ENCODE measurements around the gene CCDC85A. TPM values are rescaled to one million over a fixed set of nuclear protein-coding genes. Genes with fewer than 3 reads are reported as not detected.

The CCDC85A gene
- total and polyA plus RNA-seq, 10 donors = 0.07 to 2.6 (median 0.77) TPM

- Histone ChIP-seq H3K27ac (no peak overlapping the region), H3K36me3 (no peaks in the 10 kb centered on the region), H3K27me3 (replicated peaks in 1 of 7) (no peaks in the 10 kb centered on the region), H3K9me3 (no peaks in the 10 kb centered on the region), H3K4me1 (no peaks in the 10 kb centered on the region), H3K4me3 (no peak overlapping the region)
- 68 to 84% (median 76%) methylated on average over 2 of the region's 2 CpGs for WGBS, 5 donors
- no peak for TF ChIP-seq POLR2AphosphoS5 (IDR thresholded peaks at IDR 0.05)
- intact Hi-C loops (cut with DNase I; ENCODE audit: low total_unique reads) = no loop called here
- DNase-seq = no peak
Observed at GRCh38 chr2:56271275-56271674, 87.5 kb downstream of the CCDC85A start.

DNA sequence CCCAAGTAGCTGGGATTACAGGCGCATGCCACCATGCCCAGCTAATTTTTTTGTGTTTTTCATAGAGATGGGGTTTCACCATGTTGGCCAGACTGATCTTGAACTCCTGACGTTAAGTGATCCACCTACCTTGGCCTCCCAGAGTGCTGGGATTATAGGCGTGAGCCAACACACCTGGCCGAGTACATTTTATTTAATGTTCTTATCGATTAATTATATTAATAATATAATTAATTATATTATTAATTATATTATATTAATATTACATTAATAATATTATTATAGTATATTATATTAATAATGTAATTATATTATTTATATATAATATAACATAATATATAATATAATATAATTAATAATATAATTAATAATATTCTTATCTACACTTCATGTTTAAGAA lies 101.4 kb downstream of the CCDC85A start:
- Histone ChIP-seq H3K27ac (no peak overlapping the region), H3K27me3 (replicated peaks in 1 of 7) (no peaks in the 10 kb centered on the region), H3K4me1 (no peaks in the 10 kb centered on the region), H3K9me3 (peaks cover 0 to 14% (median 8%) of the 10 kb centered on the region in 8 donors), H3K4me3 (no peak overlapping the region), H3K36me3 (no peaks in the 10 kb centered on the region)
- intact Hi-C loops (cut with DNase I; ENCODE audit: low total_unique reads) = no loop called here
- 92 to 99% (median 95%) methylated on average over 5 of the region's 5 CpGs for WGBS, 5 donors
- no peak for DNase-seq
- TF ChIP-seq CTCF (IDR thresholded peaks at IDR 0.05 in 8 of 11, conservative IDR thresholded peaks at IDR 0.05 in 3 of 11) = no peak
- TF ChIP-seq POLR2AphosphoS5 (IDR thresholded peaks at IDR 0.05) = no peak
- TF ChIP-seq POLR2A (IDR thresholded peaks at IDR 0.05) = no peak

DNA sequence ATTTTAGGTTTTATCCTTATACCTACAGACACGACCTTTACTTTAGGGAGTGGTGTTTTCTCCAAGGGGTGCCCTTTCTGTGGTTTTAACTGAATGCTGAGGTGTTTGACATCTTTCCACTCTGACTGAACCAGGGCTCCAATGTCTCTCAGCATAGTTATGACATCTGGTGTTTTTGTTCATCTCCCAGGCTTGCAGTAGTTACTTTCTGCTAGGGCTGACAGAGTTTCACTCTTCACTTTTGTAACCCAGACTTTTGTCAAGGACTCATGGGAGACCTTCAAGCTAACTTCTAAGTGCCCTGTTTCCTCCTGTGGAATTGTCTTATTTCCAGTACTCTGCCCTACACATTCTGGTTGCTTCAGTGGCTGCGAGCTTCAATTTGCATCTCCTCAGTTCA lies 103.1 kb downstream of the CCDC85A start:
- H3K9me3 ChIP-seq = peaks cover 0 to 14% (median 8%) of the 10 kb centered on the region in 8 donors
- intact Hi-C loops (cut with DNase I; ENCODE audit: low total_unique reads) = no loop called here
- H3K36me3 ChIP-seq = no peaks in the 10 kb centered on the region
- no peak overlapping the region for H3K4me3 ChIP-seq
- DNase-seq = no peak
- 66 to 80% (median 76%) methylated on average over 2 of the region's 2 CpGs for WGBS, 5 donors
- no peaks in the 10 kb centered on the region for H3K27me3 ChIP-seq (replicated peaks in 1 of 7)
- H3K4me1 ChIP-seq = no peaks in the 10 kb centered on the region
- H3K27ac ChIP-seq = no peak overlapping the region
- TF ChIP-seq POLR2A (IDR thresholded peaks at IDR 0.05) = no peak
- no peak for TF ChIP-seq POLR2AphosphoS5 (IDR thresholded peaks at IDR 0.05)
- TF ChIP-seq CTCF (IDR thresholded peaks at IDR 0.05 in 8 of 11, conservative IDR thresholded peaks at IDR 0.05 in 3 of 11) = no peak

- no peak overlapping the region for H3K27ac ChIP-seq
- no peaks in the 10 kb centered on the region for H3K4me1 ChIP-seq
- no peak for DNase-seq
- no peak for TF ChIP-seq POLR2AphosphoS5 (IDR thresholded peaks at IDR 0.05)
- H3K36me3 ChIP-seq = no peaks in the 10 kb centered on the region
- peaks cover 0 to 14% (median 8%) of the 10 kb centered on the region in 8 donors for H3K9me3 ChIP-seq
- H3K27me3 ChIP-seq (replicated peaks in 1 of 7) = no peaks in the 10 kb centered on the region
- intact Hi-C loops (cut with DNase I; ENCODE audit: low total_unique reads) = no loop called here
- H3K4me3 ChIP-seq = no peak overlapping the region
Observed at GRCh38 chr2:56287508-56287907, 103.7 kb downstream of the CCDC85A start.

GRCh38 chr2:56287974-56288373 lies 104.2 kb downstream of the CCDC85A start:
- no peaks in the 10 kb centered on the region for H3K36me3 ChIP-seq
- H3K4me1 ChIP-seq = no peaks in the 10 kb centered on the region
- H3K9me3 ChIP-seq = peaks cover 0 to 14% (median 8%) of the 10 kb centered on the region in 8 donors
- no peak for DNase-seq
- H3K4me3 ChIP-seq = no peak overlapping the region
- 64 to 78% (median 68%) methylated on average over 2 of the region's 2 CpGs for WGBS, 5 donors
- H3K27ac ChIP-seq = no peak overlapping the region
- intact Hi-C loops (cut with DNase I; ENCODE audit: low total_unique reads) = no loop called here
- no peak for TF ChIP-seq POLR2AphosphoS5 (IDR thresholded peaks at IDR 0.05)
- no peak for TF ChIP-seq CTCF (IDR thresholded peaks at IDR 0.05 in 8 of 11, conservative IDR thresholded peaks at IDR 0.05 in 3 of 11)
- TF ChIP-seq POLR2A (IDR thresholded peaks at IDR 0.05) = no peak
- no peaks in the 10 kb centered on the region for H3K27me3 ChIP-seq (replicated peaks in 1 of 7)

Data from spleen (tissue), 11 donors.